SIG-M5 (cell line): ENCODE measurements around the gene IL17RE.
"Not testable (repeated sequence)": the region's sequence is repeated elsewhere in the genome, so short reads cannot be mapped to it uniquely, and the experiment has no call there.

Experiments
- DNase-seq: peaks from one replicate; lab custom pipeline; 2025; lab: John Stamatoyannopoulos, UW

Gene IL17RE

GRCh38 chr3:9934235-9934621 is 31.6 kb downstream of the IL17RE start:
- no peak for DNase-seq

GRCh38 chr3:9934993-9935392 is 32.3 kb downstream of the IL17RE start:
- no peak for DNase-seq

- no peak for DNase-seq
These were observed 33.4 kb downstream of the IL17RE start for GRCh38 chr3:9935966-9936510.

GRCh38 chr3:9937486-9938238 is 35.0 kb downstream of the IL17RE start:
- DNase-seq: no peak

- DNase-seq: no peak
These were observed 36.3 kb downstream of the IL17RE start for GRCh38 chr3:9938966-9939365.

GRCh38 chr3:9939906-9940305 is 37.3 kb downstream of the IL17RE start:
- not testable (repeated sequence) for DNase-seq

DNA sequence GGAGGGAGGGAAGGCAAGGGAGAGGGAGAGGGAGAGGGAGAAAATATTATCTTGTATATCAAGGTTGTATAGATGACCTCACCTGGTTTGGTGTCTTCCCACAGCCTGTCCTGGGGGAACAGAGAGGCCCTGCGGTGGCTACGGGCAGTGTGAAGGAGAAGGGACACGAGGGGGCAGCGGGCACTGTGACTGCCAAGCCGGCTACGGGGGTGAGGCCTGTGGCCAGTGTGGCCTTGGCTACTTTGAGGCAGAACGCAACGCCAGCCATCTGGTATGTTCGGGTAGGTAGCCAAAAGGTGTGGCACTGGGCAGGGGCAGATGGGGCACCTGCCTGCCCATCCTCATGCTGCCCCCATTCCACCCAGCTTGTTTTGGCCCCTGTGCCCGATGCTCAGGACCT is 38.1 kb downstream of the IL17RE start:
- no peak for DNase-seq

- DNase-seq: no peak
These were observed 39.5 kb downstream of the IL17RE start for GRCh38 chr3:9942164-9942563.

- no peak for DNase-seq
These were observed 40.5 kb downstream of the IL17RE start for GRCh38 chr3:9942934-9943690.

GRCh38 chr3:9944271-9944670 is 41.6 kb downstream of the IL17RE start:
- DNase-seq: no peak

DNA sequence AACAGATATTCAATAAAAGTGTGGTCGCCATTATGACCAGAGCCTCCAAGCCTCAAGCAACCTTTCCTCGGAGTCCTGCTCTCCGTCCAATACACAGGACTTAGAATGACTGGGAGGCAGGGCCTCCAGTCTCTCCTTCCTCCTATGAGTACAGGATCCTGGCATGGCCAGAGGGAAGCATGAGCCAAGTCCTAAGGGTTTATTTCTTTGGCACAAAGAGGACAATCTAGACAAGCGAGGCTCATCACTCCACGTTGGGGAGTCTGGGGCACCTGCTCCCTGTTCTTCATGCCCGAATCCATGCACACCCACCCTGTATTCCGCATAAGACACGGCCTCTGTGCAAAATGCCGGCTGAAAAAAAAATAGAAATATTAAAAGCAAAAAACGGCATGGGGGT is 42.7 kb downstream of the IL17RE start:
- no peak for DNase-seq

DNA sequence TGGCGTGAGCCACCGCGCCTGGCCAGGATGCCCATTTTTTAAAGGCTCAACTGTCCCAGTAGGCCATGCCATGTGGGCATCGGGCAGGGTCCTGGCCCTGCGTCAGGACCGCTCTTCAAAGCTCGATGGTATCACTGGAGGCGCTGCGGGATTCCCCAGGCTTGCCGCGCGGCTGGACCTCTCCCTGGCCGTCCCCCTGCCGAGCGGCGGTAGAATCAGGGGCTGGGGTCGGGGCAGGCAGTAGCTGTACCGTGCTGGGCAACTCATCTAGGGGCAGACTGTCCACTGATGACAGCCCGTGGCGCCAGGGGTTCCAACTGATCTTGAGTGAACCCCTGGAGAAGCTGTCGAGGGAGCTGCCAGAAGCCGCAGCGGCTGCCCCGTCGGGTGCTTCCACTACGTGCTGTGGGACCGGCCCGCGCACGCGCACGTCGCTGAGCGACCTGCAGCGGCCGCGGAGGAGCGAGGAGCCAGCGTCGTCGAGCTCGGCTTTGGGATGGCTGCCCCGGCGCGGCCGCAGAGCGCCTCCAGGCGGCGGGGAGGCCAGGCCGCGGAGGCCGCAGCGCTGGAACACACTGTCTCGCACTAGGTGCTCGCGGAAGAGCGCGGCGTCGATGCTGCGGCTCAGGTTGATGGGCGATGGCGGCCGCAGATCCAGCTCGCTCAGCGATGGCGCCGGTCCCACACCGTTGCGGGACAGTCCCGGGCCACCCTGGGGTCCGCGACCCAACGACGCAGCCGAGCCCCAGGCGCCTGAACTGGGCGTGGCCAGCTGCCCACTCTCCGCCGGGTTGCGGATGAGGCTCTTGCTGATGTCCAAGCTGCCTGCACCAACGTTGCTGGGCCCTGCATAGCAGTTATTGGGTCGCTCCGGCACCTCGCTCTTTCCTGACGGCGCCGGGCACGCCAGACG is 43.7 kb downstream of the IL17RE start:
- no peak for DNase-seq

DNA sequence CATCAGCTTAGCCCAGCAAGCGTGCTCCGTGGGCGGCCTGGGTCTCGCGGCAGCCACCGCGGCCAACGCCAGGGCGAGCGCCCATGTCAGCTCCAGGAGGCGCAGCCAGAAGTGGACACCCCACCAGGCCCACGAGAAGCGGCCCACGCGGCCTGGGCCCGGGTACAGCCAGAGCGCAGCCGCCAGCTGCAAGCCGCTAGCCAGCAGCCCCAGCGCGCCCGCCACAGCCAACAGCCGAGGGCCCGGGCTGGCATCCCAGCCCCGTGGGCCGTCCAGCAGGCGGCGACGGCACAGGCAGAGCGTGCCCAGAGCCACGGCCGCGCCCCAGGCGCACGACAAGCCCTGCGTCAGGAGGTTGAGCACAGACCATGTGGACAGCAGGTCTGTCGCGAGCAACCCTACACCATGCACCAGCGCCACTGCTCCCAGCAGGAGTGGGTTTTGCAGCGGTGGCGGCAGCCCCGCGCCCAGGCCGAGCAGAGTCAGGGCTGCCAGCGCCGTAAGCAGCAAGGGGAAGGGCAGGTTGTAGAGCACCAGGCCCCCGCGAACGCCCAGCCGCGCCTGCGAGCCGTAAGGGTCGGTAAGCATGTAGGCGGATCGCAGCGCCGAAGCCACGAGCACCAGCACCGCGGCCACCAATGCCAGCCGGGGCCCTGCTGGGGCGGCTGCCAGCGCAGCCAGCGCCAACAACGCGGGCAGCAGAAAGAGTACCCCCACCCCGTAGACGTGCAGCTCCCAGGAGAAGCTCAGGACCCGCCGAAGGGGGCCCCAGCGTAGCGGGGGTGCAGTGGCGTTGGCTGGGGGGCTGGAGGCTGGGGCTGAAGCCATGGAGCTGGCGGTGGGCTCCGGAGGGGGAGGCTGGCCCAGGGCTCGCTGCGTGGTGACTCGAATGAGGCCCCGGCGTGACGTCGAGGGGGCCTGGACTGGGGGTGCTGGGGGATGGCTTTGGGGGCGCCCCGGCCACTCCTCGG is 44.7 kb downstream of the IL17RE start:
- DNase-seq: no peak

DNA sequence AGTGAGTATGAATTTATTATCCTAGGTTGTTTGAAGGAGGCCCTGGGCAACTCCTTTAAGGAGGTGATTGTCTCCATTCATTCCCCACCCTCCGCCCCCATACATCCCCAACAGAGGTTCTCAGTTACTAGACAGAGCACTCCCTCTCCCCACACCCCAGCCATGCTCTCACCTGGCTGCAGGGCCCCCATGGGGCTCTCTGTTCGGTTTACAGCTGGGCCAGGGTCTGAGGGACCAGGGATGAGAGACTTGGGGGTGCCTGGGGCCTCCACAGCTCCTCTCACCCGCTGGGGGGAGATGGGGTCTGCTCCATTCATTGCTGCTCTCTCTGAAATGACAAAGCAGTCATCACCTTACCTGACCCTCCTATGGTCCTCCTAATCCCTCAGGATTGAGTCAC is 45.9 kb downstream of the IL17RE start:
- no peak for DNase-seq

GRCh38 chr3:9949115-9949514 is 46.5 kb downstream of the IL17RE start:
- DNase-seq: no peak

GRCh38 chr3:9949626-9950025 is 47.0 kb downstream of the IL17RE start:
- no peak for DNase-seq

- DNase-seq: no peak
These were observed 48.5 kb downstream of the IL17RE start for GRCh38 chr3:9951126-9951525.

DNA sequence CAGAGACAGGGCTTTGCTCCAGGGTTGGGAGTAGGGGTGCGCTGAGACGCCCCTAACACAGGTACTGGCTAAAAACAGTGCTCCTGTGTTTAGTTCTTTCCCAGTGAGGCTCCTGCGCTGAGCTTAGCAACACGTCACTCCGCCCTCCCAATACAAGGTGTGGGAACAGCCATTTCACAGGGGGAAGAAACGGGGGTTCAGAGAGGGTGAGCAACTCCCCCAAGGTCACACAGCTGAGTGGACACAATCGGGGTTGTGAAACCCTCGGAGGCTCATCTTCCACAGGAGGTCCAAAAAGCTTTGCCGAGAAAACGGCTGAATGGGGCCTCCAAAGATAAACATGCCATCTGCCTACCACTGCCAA is 48.9 kb downstream of the IL17RE start:
- no peak for DNase-seq

GRCh38 chr3:9951962-9952805 is 49.5 kb downstream of the IL17RE start, which contains the start of gene PRRT3:
Gene PRRT3, minus strand, starts transcription at chr3:9952408. Its CDS starts 2,293 bp downstream, at chr3:9950115.
- DNase-seq: no peak

GRCh38 chr3:9955067-9955502 is 52.4 kb downstream of the IL17RE start:
- DNase-seq: no peak
